GM21529 (cell line): ENCODE data around the gene SFI1.
"Not testable (repeated sequence)": the region's sequence is repeated elsewhere in the genome, so short reads cannot be mapped to it uniquely, and the experiment has no call there.

ENCODE experiments used
- ATAC-seq: cut with Tn5 transposase; IDR thresholded peaks from one replicate; pipeline ENCODE4 v1.9.1; 2021; ENCODE audit not compliant: unreplicated experiment

SFI1 gene

DNA sequence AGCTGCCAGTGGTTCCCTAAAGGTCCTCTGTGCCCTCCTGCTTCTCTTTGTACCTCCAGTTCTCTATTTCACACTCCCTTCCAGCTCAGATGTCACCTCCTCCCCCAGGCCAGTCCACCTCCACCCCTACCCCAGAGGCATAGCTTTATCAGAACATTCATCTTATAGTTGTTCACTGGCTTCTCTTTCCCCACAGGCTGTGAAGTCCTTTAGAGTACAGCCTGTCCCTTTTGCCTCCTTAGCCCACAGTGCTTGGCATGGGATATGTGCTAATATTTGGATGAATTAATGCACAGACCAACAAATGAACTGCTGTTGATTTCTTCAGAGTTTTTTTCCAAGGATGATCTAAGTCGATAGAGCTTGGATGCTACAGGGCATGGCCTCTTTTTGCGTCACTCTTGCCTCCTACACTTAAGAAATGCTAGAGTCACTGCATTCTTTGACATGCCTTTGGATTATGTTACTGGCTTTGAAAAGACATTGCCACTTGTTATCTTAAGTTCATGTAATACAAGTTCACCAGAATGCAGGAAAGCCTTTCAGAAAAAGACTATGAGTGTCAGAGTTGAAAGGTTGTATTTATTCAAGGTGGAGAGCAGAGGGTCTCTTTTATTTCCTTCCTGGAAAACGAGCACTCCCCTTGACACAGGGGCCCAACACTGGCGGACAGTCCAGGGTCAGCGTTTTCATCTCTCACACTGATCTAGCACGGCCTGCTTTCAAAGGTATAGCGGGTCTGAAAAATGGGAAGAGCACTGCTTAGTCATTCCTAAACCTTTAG is 90.0 kb downstream of the SFI1 start:
- ATAC-seq = no peak

DNA sequence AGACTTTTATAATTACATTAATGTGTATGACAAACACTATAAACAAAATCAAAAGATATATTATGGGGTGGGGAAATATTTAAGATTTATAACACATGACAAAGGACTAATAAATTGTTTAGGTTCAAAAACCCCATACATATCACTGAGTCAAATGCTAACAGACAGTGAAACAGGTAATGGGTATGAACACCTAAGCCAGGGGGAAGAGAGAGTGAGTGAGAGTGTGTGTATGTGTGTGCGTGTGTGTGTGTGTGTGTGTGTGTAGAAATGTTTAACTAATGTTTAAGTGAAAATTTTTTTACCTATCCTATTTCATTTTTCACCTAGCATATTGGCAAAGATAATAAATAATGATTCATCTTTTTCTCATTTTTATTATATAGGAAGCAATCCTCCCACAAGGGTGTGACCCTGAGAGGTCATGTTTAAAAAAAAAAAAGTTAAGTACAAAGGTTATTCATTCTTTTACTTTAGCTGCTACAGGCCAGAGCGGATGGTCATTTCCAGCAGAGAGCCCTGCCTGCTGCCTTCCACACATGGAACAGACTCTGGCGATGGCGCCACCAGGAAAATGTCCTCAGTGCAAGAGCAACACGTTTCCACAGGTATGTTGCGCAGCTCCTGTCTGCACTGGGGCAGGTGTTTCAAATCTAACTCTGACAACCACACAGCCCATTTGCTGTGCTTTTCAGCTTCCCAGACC is 92.8 kb downstream of the SFI1 start:
- ATAC-seq = no peak

DNA sequence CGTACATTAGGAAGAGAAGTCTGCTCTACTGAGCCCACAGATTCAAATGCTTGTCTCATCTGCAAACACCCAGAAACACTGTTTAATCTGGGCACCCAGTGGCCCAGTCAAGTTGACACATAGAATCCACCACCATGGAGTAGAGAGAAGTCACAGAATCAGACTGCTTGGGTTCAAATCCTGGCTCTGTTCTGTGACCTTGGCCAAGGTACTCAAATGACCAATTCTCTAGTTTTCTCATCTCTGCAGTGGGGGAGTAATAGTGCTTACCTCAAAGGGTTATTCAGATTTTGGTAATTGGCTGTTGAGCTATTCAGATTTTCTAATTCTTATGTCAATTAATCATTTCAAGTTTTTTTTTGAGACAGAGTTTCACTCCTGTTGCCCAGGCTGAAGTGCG is 93.8 kb downstream of the SFI1 start:
- ATAC-seq = not testable (repeated sequence)

DNA sequence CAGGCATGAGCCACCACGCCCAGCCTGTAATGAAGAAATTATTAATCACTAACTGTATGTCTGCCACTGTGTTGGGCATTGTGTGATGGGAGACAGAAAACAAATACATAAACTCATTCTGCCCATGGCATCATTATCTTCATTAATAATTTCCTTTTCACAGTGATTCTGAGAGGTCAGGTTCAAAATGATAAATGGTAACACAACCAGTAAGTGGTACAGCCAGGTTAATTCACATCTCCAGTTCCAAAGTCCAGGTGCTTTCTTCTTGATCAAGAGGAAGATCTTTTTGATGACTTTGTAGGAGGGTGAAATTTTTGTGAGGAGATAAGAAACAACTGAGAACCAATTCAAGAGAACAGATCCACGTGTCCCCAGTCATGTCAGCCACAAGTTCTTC is 98.9 kb downstream of the SFI1 start:
- no peak for ATAC-seq

DNA sequence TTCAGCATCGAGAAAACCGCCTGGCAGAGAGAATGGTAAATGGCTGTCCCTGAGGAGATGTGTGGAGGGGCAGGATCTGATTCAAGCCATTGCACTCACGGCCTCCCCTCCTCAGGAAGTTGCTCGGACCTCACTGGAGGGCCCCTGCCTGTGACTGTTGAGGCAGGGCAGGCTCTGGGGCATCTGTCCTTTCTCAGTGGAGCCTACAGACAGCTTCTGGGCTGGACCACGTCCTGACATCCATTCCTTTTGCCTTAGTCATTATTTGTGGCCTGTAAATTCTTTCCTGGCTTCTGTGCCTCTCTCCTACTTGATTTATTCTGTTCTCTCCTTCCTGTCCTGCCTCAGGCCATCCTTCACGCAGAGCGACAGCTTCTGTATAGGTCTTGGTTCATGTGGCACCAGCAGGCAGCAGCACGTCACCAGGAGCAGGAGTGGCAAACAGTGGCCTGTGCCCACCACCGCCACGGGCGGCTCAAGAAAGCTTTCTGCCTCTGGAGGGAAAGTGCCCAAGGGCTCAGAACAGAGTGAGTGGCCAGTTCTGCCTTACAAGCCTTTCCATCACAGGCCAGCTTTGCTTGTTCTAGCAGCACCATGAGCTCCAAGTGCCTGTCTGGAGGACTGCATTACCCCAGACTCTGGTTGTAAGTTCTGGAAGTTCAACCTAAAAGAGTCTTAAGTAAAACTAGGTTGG is 106.1 kb downstream of the SFI1 start:
- ATAC-seq = no peak

DNA sequence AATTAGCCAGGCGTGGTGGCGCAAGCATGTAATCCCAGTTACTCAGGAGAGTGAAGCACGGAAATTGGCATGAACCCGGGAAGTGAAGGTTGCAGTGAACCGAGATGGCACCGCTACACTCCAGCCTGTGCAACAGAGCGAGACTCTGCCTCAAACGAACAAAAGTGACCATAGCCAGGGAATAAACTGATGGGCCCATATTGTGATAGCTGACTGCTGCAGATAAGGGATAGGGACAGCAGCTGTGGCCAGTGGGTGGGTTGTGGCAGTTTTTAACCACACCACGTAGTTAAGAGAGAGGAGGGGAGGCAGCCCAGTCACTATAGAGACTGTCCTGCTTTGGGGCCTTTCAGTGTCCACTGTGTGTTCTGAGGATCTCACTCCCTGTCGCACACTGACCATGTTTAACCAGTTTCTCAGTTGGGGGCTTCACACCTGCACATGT is 106.8 kb downstream of the SFI1 start:
- no peak for ATAC-seq

DNA sequence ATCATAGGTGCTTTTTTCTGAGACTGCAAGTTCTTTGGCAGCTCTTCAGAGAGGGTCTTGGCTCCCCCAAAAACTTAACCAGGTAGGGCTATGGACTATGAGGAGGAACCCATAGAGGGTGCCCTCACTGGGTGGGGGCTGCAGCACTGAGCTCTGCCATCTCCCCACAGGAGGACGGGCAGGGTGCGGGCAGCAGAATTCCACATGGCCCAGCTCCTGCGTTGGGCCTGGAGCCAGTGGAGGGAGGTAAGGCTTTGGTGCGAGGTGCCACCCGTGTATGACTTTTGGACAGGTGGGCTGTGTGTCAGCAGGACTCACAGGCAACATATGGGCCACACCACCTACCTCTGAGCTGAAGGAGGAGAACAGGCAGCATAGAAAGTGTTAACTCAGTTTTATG is 107.2 kb downstream of the SFI1 start:
- ATAC-seq = no peak

DNA sequence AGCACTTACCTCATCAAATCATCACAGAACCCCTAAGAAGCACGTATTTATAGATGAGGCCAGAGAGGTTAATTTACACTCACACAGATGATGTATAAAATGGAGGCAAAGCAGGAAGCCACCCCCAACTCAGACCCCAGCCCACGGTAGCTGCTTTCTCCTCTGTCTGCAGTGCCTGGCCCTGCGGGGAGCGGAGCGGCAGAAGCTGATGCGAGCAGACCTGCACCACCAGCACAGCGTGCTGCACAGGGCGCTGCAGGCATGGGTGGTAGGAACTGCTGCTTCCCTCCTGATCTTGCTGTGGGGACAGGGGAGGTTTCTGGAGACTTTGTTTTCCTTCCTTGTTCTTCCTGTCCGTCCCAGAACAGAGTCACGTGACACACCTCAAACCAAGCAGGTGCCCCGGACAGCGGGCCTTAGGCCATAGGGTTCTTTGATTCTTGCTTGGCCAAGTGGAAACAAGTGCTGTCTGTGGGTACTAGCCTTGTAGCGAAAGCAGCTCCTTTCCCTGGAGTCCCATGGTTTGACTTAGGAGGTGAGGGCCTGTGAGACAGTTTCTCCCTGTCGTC is 107.9 kb downstream of the SFI1 start:
- no peak for ATAC-seq

DNA sequence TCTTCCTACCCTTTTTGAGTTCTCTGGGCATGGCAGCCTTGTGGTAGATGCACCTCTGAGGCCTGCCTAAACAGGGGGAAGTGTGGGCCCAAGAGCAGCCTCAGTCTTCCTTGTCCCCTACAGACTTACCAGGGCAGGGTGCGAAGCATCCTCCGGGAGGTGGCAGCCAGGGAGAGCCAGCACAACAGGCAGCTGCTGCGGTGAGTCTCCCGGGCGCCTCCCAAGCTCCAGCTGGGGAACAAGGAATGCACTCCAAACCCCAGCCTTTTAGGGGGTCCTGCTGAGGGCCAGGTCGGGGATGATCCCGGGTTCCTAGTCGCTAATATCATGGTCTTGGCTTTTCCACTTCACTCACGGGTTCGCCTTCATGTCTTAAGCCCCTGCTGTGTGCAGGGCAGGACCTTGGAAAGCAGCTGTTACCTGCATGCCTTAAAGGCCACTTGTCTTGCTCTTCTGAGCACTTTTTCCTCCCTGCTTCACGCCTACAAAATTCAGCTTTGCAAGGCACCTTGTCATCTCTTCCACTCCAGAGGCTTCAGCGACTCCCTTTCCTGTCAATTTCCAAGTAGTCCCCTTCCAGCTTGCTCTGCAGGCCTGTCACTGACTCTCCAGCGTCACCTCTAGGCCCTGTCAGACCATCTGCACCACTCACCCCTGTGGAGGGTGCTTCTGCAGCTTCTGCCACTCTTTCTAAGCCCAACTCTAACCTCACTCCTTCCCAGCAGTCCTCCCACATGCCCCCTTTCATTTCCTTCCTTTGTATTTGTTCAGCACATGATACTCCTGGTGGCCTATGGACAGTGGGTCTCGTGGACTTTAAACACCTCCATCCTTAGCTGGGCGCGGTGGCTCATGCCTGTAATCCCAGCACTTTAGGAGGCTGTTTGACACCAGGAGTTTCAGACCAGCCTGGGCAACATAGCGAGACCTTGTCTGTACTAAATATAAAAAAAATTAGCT is 108.7 kb downstream of the SFI1 start:
- no peak for ATAC-seq

DNA sequence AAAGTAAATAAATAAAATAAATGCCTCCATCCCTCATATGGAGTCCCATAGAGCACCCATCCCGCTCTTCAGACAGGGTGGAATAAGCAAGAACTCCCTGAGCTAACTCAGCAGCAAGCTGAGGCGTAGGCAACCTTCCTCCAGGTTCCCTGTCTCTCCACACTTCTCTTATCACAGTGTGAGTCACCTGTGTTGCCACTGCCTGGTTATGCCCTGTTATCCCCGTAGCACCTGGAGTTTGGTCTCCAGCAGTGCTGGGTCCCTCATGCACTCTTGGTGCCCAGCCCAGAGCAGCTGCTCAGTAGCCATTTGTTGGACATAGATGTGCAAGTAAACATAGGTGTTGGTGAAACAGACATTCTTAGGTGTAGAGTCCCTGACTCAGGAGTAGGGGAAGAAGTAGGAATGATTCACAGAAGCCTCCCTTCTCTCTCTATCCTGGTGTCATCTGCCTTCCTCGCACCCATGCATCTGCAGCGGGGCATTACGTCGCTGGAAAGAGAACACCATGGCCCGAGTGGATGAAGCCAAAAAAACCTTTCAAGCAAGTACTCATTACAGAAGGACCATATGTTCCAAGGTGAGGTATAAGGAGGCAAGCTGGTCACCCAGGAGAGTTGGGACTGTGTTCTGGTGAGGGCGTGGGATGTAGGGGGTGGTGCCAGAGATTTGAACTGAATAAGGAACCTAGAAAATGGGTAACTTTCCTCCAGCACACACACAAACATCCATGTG is 109.7 kb downstream of the SFI1 start:
- ATAC-seq = no peak

DNA sequence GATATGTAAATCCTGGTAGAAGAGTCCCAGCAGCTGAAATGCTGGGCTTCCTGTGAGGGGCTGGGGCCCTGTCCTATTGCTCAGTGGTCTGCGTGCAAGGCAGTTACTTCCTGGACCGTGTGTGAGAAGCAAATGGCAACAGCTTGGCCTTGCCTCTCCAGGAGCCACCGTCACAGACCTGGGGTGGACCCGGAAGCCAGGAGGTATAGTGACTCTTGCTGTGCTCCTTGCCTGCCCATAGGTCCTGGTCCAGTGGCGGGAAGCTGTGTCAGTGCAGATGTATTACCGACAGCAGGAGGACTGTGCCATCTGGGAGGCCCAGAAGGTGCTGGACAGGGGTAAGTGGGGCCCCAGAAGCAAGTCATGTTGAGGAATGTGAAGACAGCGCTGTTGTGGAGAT is 111.4 kb downstream of the SFI1 start:
- ATAC-seq = no peak

DNA sequence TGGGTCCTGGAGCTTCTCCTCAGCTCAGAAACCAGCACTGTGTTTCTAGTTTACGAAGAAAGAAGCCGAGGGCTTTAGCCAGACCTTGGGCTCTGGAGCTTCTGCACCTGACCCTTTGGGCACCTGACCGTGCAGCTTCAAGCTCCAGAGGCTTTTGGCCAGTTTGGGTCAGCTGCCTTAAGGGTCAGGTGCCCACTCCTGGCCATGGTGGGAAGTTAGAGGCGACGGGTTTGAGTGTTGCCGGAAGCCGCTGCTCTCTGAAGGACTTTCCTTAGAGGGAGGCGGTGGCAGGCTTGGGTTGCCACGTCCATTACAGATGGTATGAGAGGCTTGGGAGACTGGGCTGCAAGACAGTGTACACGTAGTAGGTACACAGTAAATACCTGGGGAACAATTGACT is 113.4 kb downstream of the SFI1 start:
- no peak for ATAC-seq

DNA sequence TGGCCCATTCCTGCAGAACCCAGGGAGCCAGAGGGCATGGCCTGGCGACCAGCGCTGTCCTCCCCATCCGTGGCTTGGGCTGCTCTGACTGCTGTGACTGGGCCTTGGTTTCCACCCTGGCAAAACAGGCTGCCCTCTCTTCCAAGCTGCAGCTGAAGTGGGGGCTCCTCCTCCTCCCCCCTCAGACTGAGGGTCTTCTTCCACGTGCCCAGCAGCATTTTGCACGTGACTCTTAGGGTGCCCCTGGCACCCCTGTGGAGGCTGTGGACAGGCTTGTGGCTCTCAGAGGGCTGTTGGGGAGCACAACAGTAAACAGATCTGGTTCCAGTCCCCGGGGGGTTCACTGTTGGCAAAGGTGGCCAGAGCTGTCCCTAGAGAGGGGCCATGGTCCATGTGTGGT is 114.3 kb downstream of the SFI1 start:
- ATAC-seq = no peak

DNA sequence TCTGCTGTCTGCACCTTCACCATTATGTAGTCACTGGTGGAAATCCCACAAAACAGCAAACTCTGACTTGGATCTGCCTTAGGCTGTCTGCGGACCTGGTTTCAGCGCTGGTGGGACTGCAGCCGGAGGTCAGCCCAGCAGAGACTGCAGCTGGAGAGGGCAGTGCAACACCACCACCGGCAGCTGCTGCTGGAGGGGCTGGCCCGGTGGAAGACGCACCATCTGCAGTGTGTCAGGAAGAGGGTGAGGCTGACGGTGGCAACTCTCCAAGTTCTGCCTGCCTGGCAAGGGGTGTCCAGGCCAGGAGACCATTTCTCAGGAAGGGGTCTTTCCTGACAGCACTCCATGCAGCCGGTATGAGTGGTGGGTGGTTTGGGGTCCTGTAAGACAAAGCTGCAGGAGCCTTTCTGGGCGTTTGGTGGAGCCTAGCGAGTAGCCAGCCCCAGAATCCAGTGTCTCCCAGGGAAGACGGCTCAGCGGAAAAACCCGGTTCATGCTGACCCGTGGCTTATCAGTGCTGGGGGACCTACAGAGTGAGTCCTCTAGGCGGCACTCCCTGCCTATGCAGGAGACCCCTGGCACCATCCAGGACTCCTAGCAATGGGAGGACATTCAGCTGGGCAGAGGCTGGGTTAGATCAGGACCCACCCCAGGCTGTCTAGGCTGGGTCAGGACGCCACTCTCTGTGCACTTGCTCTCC is 114.9 kb downstream of the SFI1 start:
- ATAC-seq = no peak

DNA sequence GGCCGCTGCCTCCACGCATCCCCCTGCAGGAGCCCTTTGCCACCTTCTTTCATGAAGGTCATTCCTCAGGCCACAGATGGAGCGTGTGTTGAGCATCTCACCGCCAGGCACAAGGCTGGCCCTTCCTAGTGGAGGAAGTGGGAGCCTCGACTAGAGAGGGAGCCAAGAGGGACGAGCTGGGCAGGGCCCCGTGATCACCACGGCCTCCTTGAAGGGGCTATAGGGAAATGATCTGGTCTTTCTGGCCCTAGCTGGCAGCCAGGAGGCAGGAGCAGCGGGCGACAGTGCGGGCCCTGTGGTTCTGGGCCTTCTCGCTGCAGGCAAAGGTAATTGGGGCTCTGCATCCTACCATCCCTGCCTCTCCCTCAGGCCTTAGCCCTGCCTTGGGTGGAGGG is 116.6 kb downstream of the SFI1 start:
- no peak for ATAC-seq

DNA sequence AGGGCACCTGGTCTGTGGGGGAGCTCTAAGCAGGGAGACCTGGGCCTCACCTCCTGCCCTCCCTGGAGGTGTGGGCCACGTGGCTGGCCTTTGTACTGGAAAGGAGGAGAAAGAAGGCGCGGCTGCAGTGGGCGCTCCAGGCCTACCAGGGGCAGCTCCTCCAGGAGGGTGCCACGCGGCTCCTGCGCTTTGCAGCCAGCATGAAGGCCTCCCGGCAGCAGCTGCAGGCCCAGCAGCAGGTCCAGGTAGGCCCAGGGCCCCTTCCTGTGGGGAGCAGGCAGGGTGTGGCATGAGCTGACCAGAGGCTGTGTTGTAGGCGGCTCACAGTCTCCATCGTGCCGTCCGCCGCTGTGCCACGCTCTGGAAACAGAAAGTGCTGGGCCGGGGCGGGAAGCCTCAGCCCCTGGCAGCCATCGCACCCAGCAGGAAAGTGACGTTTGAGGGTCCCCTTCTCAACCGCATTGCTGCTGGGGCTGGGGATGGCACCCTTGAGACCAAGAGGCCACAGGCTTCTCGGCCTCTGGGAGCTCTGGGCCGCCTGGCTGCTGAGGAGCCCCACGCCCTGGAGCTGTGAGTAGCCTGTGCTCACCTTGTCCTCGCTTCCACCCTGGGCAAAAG is 117.1 kb downstream of the SFI1 start:
- no peak for ATAC-seq

DNA sequence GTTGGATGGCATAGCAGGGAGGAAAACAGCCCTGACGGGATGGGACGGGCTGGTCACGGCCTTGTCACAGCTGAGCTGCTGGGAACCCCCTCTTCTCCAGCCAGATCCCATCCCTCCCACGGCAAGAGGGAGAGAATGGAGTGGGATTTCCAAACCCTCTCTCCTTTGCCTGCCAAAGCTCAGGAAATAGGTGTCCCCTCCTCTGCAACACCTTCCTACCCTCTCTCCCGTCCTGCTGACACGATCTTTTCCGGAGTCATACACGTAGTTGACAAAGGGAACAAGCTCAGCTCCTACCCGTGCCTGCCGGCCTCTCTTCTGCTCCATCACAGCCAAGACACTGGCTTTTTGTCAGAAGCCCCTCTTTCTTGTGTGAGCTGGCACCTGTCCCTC is 117.6 kb downstream of the SFI1 start:
- ATAC-seq = no peak

DNA sequence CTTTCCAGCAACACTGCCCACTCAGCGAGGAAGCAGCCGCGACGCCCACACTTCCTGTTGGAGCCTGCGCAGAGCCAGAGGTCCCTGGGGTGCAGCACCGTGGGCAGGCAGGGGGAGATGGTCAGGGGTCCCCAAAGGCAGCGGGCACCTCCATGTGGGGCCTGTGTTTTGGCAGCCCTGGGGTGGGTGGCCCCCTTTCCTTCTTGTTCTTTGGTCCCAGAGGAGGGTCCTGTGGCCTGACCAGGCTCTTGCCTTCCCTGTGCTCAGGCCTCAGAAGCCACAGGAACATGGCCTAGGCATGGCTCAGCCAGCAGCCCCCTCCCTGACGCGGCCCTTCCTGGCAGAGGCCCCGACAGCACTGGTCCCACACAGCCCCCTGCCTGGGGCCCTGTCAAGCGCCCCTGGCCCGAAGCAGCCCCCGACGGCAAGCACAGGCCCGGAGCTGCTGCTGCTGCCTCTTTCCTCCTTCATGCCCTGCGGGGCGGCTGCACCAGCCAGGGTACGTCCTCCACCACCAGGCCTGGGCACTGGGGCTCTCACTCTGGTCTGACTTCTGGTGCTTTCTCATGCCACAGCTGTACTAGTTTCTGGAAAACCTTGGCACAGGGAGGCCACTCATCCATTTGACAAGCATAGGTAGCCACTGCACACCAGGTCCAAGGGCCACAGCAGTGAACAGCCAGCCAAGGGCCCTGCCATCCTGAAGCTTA is 118.6 kb downstream of the SFI1 start:
- no peak for ATAC-seq
